NCI-H2196 treated with DMSO at 0.1 percent for 48 hours (cell line): ENCODE data around the gene NDOR1.

Experiments used
- DNase-seq: peaks from one replicate; lab custom pipeline; 2025; ENCODE audit not compliant: unreplicated experiment; lab: John Stamatoyannopoulos, UW

Gene NDOR1

GRCh38 chr9:137167747-137168572 is 37.5 kb upstream of the NDOR1 start:
- peak; percentile 44 for DNase-seq

DNA sequence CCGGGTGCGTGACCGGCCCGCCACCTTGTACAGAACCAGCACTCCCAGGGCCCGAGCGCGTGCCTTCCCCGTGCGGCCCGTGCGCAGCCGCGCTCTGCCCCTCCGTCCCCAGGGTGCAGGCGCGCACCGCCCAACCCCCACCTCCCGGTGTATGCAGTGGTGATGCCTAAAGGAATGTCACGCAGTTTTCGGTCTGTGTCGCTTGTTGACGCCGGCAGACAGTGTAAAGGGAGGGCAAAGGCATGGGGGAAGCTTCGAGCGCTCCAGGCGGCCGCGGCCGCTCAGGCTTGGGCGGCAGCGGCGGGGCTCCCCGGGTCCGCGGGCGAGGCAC is 37.0 kb upstream of the NDOR1 start:
- no peak for DNase-seq

DNA sequence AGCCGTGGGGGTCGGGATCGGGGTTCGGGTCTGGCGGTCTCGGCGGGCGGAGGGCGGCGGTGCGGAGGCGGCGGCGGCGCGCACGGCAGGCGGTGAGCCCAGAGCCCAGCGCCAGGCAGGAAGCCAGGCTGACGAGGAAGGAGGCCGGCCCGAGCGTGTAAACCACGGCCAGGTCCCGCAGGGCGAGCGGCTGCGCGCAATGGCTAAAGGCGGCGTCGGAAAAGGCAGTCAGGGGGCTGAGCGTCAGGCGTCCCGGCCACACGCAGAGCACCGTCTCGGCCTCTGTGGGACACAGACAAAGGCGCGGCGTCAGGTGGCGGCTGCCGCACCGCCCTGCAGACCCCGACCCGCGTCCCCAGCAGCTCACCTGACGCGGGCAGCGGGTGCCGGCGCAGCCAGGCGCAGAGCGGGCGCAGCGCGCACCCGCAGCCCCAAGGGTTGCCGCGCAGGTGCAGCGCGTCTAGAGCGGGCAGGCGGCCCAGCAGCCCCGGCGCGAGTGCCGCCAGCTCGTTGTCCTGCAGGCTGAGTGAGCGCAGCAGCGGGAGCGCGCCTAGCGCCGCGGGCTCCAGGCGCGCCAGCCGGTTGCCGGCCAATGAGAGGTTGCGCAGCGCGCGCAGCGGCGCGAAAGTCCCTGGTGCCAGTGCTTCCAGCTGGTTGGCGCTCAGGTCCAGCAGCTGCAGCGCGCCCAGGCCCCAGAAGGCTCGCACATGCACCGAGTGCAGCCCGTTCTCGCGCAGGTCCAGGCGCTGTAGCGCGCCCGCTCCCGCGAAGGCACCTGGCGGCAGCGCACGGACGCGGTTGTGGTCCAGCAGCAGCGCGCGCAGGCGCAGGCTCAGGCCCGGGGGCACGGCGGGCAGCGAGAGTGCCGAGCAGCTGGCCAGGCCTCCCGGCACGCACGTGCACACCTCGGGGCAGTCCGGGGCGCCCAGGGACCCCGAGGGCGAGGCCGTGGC is 36.3 kb upstream of the NDOR1 start:
- peak; percentile 90 for DNase-seq

DNA sequence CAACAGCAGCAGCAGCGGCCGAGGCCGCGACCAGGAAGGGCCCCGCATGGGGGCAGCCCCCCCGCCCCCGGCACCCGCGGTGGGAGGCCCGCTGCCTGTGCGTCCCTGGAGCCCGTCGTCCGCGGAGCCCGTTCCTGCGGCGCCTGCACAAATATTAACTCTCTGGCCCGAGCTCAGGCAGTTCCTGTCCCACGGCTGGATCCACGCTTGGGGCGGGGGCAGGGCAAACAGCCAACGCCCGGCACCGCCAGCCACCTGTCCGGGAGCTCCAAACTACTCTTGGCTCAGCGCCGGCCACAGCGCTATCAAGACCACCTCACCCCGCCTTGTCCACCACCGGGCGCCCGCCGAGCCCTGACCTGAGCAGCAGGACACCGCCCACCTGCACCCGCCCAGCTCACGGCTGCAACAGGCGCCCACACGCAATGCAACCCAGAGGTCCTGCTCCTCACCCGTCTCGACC is 35.6 kb upstream of the NDOR1 start, which contains the start of gene LRRC26:
LRRC26 (minus strand) TSS at position 156 of the 463 bp plus-strand sequence; CDS start at position 48, 108 bp downstream.
- DNase-seq: no peak

GRCh38 chr9:137170486-137171148 is 34.9 kb upstream of the NDOR1 start:
- DNase-seq: no peak

DNA sequence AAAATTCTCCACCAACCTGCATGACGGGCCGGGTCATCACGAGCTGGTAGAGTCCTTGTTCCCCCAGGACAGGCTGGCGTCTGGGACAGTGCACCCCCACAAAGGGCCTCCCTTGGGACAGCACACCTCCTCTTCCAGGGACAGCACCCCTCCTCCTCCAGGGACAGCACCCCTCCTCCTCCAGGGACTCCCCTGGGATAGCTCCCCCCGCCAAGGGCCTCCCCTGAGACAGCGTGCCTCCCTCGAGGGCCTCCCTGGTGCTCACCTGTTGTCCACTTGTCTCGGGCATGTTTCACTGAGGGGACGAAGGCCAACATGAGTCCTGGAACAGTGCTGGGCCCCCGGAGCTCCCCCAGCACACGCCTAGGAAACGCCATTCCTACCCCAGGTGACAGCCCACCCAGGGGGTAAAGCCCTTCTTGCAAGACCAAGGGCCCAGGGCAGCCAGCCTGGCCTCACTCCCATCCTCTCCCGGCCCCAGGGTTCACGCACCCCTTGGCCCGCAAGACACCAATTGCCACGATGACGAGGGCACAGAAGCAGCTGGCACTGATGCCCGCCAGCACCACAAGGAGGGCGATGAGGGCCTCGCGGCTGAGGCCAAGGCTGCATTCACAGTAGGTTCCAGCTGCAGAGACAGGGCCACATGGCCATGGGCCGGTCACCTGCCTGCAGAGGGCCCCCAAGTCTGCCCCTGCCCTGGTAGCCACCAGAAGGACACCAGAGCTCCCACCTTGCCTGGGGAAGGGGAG is 34.2 kb upstream of the NDOR1 start:
- no peak for DNase-seq

- DNase-seq: peak; percentile 37
These were observed 32.4 kb upstream of the NDOR1 start for GRCh38 chr9:137172901-137173795.

DNA sequence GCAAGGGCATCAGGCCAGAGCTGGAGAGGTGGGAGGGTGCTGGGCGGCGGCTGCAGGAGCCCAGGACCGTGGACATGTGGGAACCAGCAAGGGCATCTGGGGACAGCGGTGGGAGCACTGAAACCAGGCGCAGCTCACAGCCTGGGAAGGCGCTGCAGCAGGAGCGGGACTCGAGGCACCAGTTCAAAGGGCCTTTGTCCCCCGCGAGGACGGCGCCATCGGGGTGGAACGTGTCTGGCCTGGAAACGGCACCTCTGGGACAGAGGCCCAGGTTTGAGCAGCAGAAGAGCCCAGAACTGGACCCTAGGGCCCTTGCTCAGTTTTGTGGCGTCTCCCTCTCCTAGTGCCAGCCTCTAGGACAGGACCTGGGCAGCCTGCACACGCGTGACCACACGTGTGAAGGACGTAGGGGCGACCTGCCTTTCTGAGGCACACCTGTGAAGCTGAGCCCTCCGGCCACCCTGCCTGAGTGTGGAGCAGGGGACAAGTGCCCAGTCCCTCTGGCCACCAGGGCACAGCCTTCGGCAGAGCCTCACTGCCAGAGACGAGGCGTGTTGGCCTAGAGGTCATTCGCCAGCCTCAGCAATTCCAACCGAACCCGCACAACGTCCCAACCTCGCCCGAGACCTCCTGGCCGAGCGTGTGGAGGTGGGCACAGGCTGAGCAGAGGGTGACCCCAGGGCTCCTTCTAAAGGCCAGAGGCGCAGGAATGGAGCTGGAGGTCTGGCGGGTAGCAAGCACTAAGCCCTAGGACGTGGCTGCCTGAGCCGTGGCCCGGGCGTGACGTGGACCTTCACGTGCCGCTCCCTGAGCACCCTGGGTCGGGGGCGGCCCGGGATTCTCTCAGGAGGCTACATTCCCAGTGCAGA is 31.5 kb upstream of the NDOR1 start:
- no peak for DNase-seq

GRCh38 chr9:137174722-137175293 is 30.7 kb upstream of the NDOR1 start:
- DNase-seq: no peak

GRCh38 chr9:137175345-137175961 is 30.0 kb upstream of the NDOR1 start:
- DNase-seq: no peak

DNA sequence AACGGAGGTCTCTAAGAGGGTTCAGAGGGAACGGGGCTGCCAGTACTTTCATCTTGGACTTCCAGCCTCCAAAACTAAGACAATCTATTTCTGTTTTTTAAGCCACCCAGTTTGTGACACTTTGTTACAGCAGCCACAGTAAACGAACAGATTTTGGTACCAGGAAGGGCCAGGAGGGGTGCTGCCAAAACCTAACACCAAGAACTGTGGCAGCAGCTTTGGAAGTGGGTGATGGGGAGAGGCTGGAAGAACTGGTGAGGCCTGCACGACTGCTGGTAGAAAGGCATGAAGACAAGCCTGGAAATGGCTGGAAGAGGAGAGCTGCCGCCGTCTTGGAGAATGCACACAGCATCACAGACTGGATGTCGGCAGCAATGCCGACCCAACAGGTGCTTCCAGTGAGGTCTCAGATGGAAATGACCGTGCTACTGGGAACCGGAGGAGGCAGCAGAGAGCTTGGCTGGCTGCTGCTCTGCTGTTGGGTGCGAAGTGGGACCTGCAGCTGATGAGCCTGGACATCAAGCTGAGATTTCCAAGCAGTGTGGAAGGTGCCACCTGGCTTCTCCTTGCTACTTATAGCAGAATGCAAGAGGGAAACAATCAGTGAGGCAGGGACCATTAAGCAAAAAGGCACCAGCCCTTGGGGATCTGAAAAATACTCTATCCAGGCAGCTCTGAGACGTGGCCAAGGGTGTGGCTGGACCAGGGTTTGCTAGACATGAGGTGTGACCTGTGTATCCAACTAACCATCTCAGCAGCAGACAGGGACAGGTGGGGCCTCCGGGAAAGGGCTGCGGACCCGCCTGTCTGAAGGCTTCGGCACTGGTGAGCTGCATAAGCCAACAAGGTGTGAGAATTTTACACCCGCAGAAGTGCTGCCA is 29.0 kb upstream of the NDOR1 start:
- DNase-seq: peak; percentile 17

GRCh38 chr9:137178201-137178938 is 27.1 kb upstream of the NDOR1 start:
- no peak for DNase-seq

- no peak for DNase-seq
These were observed 26.4 kb upstream of the NDOR1 start for GRCh38 chr9:137178939-137179630.

GRCh38 chr9:137179761-137180160 is 25.7 kb upstream of the NDOR1 start:
- DNase-seq: no peak

DNA sequence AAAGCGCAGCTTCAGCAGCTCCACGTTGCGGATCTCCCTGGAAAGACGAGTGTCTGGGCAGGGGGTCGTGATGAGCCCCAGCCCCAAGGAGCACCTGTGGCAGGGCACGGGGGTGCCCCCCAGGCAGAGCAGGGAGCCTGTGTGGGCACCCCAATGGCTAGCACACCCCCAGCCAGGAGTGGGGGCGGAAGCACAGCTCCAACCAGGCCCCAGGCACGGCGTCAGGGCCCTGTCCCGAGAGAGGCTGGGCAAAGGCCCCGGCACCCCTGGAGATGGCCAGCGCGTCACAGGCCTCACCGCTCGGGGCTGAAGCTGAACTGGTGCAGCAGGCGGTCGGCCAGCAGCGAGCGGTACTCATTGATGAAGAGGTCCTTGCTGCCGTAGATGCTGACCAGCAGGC is 25.0 kb upstream of the NDOR1 start:
- no peak for DNase-seq

DNA sequence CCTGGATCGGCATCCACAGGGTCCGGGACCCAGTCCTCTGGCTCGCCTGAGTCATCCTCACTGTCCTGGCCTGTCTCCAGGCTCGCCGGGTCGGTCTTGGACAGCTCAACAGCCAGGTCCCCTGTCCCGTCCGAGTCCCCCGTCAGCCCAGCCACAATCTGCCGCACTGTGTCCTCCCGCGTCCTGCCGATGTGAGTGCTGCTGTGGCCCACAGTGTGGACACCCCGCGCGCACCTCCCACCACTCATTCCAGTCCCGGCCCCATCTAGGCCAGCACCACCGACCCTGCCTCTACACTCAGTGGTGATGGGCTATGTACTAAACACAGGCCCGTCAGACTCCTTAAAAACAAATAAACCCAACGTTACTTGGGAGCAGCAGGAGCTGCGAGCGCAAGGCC is 23.8 kb upstream of the NDOR1 start:
- DNase-seq: no peak
